ENCODE results near the gene FBXL14. TPM values are rescaled to one million over a fixed set of nuclear protein-coding genes. Genes with fewer than 3 reads are reported as not detected.
A peak's percentile ranks its signal among the peaks of the same experiment; 100 is the strongest.

The FBXL14 gene
- total RNA-seq, 1 donor from 2014 or later = 16.7 TPM

- Mint-ChIP-seq H3K9me3 (no peaks in the 10 kb centered on the region), H3K36me3 (peaks cover 27% of the 10 kb centered on the region), H3K4me3 (peak overlapping the region; percentile 62), H3K4me1 (ENCODE audit: unreplicated experiment) (peaks cover 10% of the 10 kb centered on the region), H3K27ac (peak overlapping the region; percentile 38), H3K27me3 (peaks cover 43% of the 10 kb centered on the region)
- TF ChIP-seq CTCF (conservative IDR thresholded peaks at IDR 0.05) = no peak
- DNase-seq (ENCODE audit: extremely low spot score, unreplicated experiment) = no peak
Observed at GRCh38 chr12:1566449-1567135, 27.8 kb downstream of the FBXL14 start.

GRCh38 chr12:1565172-1565571 is 29.2 kb downstream of the FBXL14 start:
- Mint-ChIP-seq H3K36me3 (peaks cover 19% of the 10 kb centered on the region), H3K4me3 (no peak overlapping the region), H3K27me3 (peaks cover 36% of the 10 kb centered on the region), H3K27ac (no peak overlapping the region), H3K9me3 (no peaks in the 10 kb centered on the region), H3K4me1 (ENCODE audit: unreplicated experiment) (peaks cover 13% of the 10 kb centered on the region)
- TF ChIP-seq CTCF (conservative IDR thresholded peaks at IDR 0.05) = no peak
- no peak for DNase-seq (ENCODE audit: extremely low spot score, unreplicated experiment)

GRCh38 chr12:1564067-1564466 is 30.3 kb downstream of the FBXL14 start:
- Mint-ChIP-seq H3K9me3 (peaks cover 6% of the 10 kb centered on the region), H3K27me3 (peaks cover 33% of the 10 kb centered on the region), H3K4me1 (ENCODE audit: unreplicated experiment) (peaks cover 20% of the 10 kb centered on the region), H3K27ac (no peak overlapping the region), H3K36me3 (peaks cover 25% of the 10 kb centered on the region), H3K4me3 (no peak overlapping the region)
- no peak for TF ChIP-seq CTCF (conservative IDR thresholded peaks at IDR 0.05)
- no peak for DNase-seq (ENCODE audit: extremely low spot score, unreplicated experiment)

- Mint-ChIP-seq H3K9me3 (peaks cover 6% of the 10 kb centered on the region), H3K4me1 (ENCODE audit: unreplicated experiment) (peaks cover 20% of the 10 kb centered on the region), H3K27me3 (peaks cover 29% of the 10 kb centered on the region), H3K36me3 (peaks cover 25% of the 10 kb centered on the region), H3K4me3 (no peak overlapping the region), H3K27ac (no peak overlapping the region)
- TF ChIP-seq CTCF (conservative IDR thresholded peaks at IDR 0.05) = no peak
- DNase-seq (ENCODE audit: extremely low spot score, unreplicated experiment) = no peak
Observed at GRCh38 chr12:1562813-1563407, 31.5 kb downstream of the FBXL14 start.

GRCh38 chr12:1560704-1561103 is 33.7 kb downstream of the FBXL14 start:
- Mint-ChIP-seq H3K4me1 (ENCODE audit: unreplicated experiment) (peaks cover 12% of the 10 kb centered on the region), H3K27ac (no peak overlapping the region), H3K36me3 (peaks cover 26% of the 10 kb centered on the region), H3K4me3 (no peak overlapping the region), H3K27me3 (peaks cover 12% of the 10 kb centered on the region), H3K9me3 (peaks cover 6% of the 10 kb centered on the region)
- TF ChIP-seq CTCF (conservative IDR thresholded peaks at IDR 0.05) = no peak
- DNase-seq (ENCODE audit: extremely low spot score, unreplicated experiment) = no peak
